ENCODE measurements around the gene CCDC47.
A peak's percentile ranks its signal among the peaks of the same experiment; 100 is the strongest.

The CCDC47 gene

DNA sequence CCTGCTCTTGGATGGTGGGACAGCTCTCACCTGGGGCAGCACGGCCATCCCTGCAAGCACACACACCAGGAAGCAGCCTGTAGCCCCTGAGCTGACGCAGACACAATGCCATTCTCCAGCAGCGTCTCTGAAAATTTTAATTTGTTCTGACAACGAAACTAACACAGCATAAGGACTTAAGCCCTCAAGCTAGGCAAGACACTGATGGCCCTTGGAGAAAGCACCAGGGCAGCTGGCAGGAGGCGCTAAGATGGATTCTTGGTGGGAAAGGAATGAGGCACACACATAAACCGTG is 70.7 kb downstream of the CCDC47 start:
- H3K4me2 ChIP-seq: no peak overlapping the region
- H3K36me3 ChIP-seq (ENCODE audit: insufficient read depth): no peaks in the 10 kb centered on the region
- no peak overlapping the region for H3K9ac ChIP-seq
- H2AFZ ChIP-seq (ENCODE audit: low read depth): no peak overlapping the region
- no peaks in the 10 kb centered on the region for H3K27me3 ChIP-seq (ENCODE audit: insufficient read depth, low read depth)
- TF ChIP-seq CTCF (conservative IDR thresholded peaks at IDR 0.05; ENCODE audit: low read depth, low read length): no peak
- no peak overlapping the region for H3K4me3 ChIP-seq (IDR thresholded peaks at IDR 0.05; ENCODE audit: insufficient read depth, low read depth, low read length)
- no peaks in the 10 kb centered on the region for H4K20me1 ChIP-seq (ENCODE audit: insufficient read depth)
- peaks cover 26% of the 10 kb centered on the region for H3K4me1 ChIP-seq (ENCODE audit: low read depth, poor library complexity, severe bottlenecking)
- H3K79me2 ChIP-seq (ENCODE audit: insufficient read depth, low read depth): peaks cover 7% of the 10 kb centered on the region
- H3K27ac ChIP-seq: no peak overlapping the region

DNA sequence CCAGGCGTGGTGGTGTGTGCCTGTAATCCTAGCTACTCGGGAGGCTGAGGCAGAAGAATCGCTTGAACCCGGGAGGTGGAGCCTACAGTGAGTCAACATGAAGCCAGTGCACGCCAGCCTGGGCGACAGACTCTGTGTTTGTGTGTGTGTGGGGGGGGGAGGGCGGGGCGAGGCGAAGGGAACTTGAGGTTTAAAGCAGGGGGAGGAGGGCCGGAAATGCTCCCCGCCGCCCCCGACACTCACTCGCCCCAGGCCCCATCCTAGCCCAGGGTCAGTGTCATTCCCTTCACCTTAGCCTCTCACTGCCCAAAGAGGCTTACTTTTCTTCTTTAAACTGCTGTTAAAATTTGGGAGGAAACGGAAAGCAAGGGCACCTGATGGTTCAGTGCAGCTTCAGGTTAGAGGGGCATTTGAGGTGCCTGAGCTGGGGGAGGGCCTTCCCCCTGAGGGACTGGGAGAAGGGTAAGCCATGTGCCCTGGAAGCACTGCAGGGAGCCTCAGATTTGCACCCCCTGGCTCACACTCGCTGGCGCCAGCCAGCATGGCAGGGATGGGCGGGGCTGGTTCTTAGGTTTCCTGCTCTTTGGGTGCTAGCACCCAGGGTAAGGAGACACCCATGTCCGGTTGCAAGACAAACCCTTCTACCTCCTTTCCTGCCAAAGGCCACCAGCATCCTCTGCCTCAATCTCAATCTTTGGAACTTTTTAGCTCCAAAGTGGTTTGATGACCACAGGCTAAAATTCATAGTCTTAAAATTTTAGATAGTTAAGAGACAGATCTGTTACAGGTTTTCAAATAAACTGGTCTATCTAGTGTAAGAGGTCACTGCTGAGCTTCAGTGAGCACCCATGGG is 71.3 kb downstream of the CCDC47 start:
- no peaks in the 10 kb centered on the region for H4K20me1 ChIP-seq (ENCODE audit: insufficient read depth)
- no peaks in the 10 kb centered on the region for H3K36me3 ChIP-seq (ENCODE audit: insufficient read depth)
- H3K4me2 ChIP-seq: no peak overlapping the region

GRCh38 chr17:63701456-63701820 is 72.0 kb downstream of the CCDC47 start:
- TF ChIP-seq CTCF (conservative IDR thresholded peaks at IDR 0.05; ENCODE audit: low read depth, low read length): no peak
- H3K36me3 ChIP-seq (ENCODE audit: insufficient read depth): no peaks in the 10 kb centered on the region
- H2AFZ ChIP-seq (ENCODE audit: low read depth): no peak overlapping the region
- no peaks in the 10 kb centered on the region for H4K20me1 ChIP-seq (ENCODE audit: insufficient read depth)
- H3K4me1 ChIP-seq (ENCODE audit: low read depth, poor library complexity, severe bottlenecking): peaks cover 36% of the 10 kb centered on the region
- no peaks in the 10 kb centered on the region for H3K27me3 ChIP-seq (ENCODE audit: insufficient read depth, low read depth)
- H3K4me3 ChIP-seq (IDR thresholded peaks at IDR 0.05; ENCODE audit: insufficient read depth, low read depth, low read length): no peak overlapping the region
- peak overlapping the region; percentile 47; the same call in 1 of the 2 replicates for H3K4me2 ChIP-seq
- H3K27ac ChIP-seq: no peak overlapping the region
- no peak overlapping the region; the same call in 1 of the 2 replicates for H3K9ac ChIP-seq
- peaks cover 7% of the 10 kb centered on the region for H3K79me2 ChIP-seq (ENCODE audit: insufficient read depth, low read depth)

More for the DNA sequence above, 71.3 kb downstream of the CCDC47 start:
- Histone ChIP-seq H3K27me3 (ENCODE audit: insufficient read depth, low read depth) (no peaks in the 10 kb centered on the region), H3K4me3 (IDR thresholded peaks at IDR 0.05; ENCODE audit: insufficient read depth, low read depth, low read length) (no peak overlapping the region), H2AFZ (ENCODE audit: low read depth) (no peak overlapping the region), H3K9ac (no peak overlapping the region), H3K4me1 (ENCODE audit: low read depth, poor library complexity, severe bottlenecking) (peaks cover 31% of the 10 kb centered on the region), H3K27ac (no peak overlapping the region), H3K79me2 (ENCODE audit: insufficient read depth, low read depth) (peaks cover 7% of the 10 kb centered on the region)
- no peak for TF ChIP-seq CTCF (conservative IDR thresholded peaks at IDR 0.05; ENCODE audit: low read depth, low read length)

- H3K4me1 ChIP-seq (ENCODE audit: low read depth, poor library complexity, severe bottlenecking): peaks cover 36% of the 10 kb centered on the region
- H4K20me1 ChIP-seq (ENCODE audit: insufficient read depth): no peaks in the 10 kb centered on the region
- no peak overlapping the region for H3K4me3 ChIP-seq (IDR thresholded peaks at IDR 0.05; ENCODE audit: insufficient read depth, low read depth, low read length)
- TF ChIP-seq CTCF (conservative IDR thresholded peaks at IDR 0.05; ENCODE audit: low read depth, low read length): no peak
- peak overlapping the region; percentile 83 for H3K9ac ChIP-seq
- H3K79me2 ChIP-seq (ENCODE audit: insufficient read depth, low read depth): peaks cover 7% of the 10 kb centered on the region
- peak overlapping the region; percentile 67 for H3K27ac ChIP-seq
- H3K36me3 ChIP-seq (ENCODE audit: insufficient read depth): no peaks in the 10 kb centered on the region
- H3K4me2 ChIP-seq: peak overlapping the region; percentile 47
- no peaks in the 10 kb centered on the region for H3K27me3 ChIP-seq (ENCODE audit: insufficient read depth, low read depth)
- H2AFZ ChIP-seq (ENCODE audit: low read depth): peak overlapping the region; percentile 64; the same call in 1 of the 2 replicates
Measured at GRCh38 chr17:63700528-63701455, 72.6 kb downstream of the CCDC47 start.
